ENCODE measurements around the gene SNRK.

The SNRK gene

DNA sequence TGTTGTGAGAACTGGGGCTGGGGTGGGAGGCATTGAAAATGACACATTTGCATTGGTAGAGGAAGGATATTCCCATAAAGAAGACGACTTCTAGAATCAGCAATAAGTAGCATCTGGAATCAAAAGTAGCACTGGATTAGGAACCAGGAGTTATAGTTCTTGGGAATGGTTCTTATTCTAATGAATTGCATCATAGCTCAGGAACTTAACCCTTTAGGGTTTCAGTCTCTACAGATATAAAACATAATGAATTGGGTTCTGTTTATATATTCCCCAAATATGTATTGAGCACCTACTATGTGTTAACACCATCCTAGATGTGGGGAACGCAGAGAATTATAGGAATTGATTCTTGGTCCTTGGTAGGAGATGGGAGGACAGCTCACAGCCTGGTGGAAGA is 16.3 kb upstream of the SNRK start:
- no peak for DNase-seq

DNA sequence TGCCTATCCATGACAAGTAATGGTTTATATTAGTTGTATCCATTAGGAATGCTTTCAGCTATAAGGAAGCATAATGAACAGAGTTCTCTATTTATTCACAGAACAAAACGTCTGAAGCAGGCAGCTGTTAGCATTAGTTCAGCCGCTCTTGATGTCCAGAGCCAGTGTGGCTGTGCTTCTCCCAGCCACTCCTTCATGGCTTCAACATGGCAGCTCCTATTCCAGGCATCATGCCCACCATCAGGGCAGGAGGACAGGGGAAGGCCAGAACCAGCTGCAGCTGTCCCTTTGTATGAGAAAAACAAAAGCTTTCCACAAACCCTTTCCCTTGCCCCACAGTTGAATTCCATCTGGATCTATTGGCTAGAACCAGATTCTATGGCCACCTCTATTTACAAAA is 12.9 kb upstream of the SNRK start:
- no peak for DNase-seq

DNA sequence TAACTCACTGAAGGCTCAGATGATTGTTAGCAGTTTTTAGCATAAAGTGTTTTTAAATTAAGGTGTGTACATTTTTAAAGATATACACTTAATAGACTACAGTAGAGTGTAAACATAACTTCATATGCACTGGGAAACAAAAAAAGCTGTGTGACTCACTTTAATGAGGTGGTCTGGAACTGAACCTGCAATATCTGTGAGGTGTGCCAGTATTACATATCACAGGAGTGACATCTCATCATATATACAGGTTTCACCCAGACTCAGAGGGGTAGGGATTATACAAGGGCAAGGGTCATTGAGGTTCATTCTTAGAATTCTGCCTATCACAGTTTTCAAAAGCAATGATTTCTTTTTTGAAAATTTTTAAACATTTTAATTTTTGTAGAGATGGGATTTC is 7.3 kb upstream of the SNRK start:
- no peak for DNase-seq

DNA sequence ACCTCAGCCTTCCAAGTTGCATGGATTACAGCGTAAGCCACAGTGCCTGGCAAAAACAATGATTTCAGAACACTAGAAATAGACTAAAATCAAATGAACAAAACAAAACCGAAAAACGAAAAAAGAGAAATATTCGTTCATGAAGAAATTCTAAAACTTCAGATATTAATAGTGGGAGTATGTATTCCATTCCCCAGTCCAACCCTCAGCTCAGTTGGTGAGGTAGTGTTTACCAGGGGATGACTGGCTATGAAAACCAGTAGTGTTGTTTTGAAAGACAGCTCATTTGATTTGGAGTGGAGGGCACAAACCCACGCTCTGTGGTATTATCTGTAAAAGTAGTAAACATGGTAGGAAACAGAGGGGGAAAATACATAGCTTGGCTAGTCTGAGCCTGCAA is 6.8 kb upstream of the SNRK start:
- DNase-seq: no peak

DNA sequence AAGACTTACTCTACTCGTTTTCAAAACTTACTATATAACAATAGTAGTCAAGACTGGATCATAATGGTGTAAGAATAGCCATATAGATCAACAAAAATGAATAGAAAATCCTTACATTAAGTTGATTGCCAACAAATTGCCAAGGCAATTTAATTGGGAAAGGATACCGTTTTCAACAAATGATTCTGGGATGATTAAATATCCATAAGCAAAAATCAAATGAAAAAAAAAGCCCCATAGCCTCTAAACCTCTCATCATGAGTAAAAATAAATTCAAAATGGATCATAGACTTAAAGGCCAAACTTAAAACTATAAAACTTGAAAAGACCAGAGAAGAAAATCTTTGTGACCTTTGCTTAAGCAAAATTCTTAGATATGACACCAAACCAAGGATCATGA is 5.3 kb upstream of the SNRK start:
- no peak for DNase-seq

DNA sequence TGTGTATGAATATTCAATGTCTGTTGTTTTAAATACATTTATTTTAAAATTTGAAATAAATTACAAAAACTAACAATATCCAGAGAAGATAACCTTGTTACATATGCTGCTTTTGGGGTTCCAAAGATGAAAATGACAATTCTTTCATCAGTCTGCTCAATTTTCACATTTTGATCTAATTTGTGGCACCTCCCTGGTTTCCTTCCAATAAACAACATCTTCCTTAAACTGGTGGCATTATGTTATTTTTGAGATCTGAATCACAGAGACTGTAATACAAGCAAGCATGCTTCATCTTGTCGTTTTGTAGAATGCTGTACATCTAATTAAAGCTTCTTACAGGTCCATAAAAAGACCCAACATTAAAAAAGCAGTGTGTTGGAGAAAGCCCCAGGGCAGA is 2.2 kb upstream of the SNRK start:
- no peak for DNase-seq

GRCh38 chr3:43285644-43286043 is 696 bp upstream of the SNRK start:
- no peak for DNase-seq

DNA sequence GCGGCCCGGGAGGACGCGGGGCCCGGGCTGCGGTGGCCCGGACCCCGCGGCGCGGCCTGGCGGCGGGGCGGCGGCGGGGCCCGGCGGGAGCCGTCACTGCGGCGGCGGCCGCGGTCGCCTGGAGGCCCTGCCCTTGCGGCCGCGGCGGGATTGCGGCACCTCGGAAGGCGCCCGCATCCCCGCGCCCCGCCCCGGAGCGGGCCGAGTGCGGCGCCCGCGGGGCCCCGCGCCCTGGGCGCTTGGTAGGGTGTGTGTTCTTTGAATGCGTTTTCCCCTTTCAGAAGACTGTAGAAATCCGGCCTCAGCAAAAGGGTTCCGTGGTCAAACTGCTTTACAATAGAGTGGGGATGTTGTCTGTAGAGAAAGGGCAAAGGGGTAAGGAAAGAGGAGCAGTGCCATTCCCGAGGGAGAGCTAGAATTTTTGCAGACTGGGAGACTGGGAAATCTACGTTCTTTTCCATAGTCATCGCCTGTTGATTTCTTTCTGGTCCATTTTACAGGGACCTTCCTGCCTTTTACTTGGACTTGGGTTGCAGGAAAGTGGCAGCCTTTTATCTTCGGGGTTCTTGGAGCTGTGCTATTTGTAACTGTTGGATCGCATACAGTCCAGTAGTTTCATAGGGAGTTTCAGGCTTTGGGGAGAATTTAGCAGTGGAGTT is 630 bp downstream of the SNRK start:
- no peak for DNase-seq

DNA sequence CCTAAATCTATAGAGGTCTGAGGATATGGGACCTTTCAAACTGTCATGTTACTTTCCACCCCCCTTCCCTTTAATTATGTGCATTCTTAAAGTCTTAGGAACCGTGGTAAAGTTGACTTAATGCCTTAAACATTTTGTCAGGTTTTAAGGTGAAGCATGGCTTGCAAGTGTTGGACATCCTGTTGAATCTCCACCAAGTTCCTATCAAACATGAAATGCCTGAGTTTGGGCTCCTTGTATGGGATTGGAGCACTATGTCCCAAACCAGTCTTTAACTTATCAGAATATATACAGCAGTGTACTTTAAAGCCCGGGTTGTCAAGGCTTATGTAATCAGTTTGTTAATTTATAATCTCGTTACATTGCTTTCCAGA is 1.1 kb downstream of the SNRK start:
- DNase-seq: no peak

- DNase-seq: peak; percentile 61 to 69
These were observed 2.0 kb downstream of the SNRK start for GRCh38 chr3:43288366-43288765.

- DNase-seq: no peak
These were observed 2.5 kb downstream of the SNRK start for GRCh38 chr3:43288850-43289249.

DNA sequence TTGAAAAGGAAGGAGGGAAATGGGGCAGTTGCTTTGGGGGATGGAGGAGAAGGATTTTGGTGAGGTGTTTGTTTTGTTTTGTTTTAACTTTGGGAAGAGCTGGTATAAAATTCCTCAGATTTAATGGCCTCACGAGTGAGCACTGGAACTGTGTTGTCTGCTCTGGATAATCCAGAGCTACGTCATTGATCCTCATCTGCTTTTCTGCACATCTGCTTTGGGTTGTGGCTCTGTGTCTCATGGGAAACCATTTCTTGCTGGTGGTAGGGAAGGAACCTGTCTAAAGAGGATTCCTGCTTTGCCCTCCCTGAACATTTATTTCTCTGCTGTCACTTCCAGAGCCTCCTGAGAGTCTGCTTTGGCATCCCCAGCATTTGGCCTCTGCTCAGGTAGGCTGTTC is 3.1 kb downstream of the SNRK start:
- DNase-seq: no peak

GRCh38 chr3:43289841-43290470 is 3.6 kb downstream of the SNRK start:
- DNase-seq: peak; percentile 43 to 65

GRCh38 chr3:43290956-43291355 is 4.6 kb downstream of the SNRK start:
- DNase-seq: no peak

- no peak for DNase-seq
These were observed 5.2 kb downstream of the SNRK start for GRCh38 chr3:43291546-43291945.

DNA sequence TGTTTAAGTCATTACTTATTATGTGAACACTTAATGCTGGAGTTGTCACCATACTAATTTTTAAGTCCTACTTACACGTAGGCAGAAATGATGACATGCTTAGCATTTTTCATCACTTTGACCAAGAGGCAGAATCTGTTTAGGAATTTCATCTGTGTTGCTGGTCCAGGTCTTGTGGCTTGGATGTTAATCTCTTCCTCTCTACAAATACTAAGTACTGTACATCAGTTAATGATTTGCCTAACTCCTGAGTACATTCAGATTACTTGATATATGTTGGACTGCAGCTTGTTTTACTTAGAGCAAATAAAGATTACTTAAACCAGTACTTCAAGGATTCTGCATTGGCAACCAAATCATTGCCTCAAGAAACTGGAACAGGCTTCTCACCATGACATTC is 8.6 kb downstream of the SNRK start:
- DNase-seq: no peak

GRCh38 chr3:43296565-43296964 is 10.2 kb downstream of the SNRK start:
- peak; percentile 96 to 99 for DNase-seq

GRCh38 chr3:43298292-43298691 is 12.0 kb downstream of the SNRK start:
- DNase-seq: no peak

GRCh38 chr3:43298761-43299160 is 12.4 kb downstream of the SNRK start:
- no peak for DNase-seq

GRCh38 chr3:43302116-43302880 is 16.0 kb downstream of the SNRK start:
- DNase-seq: no peak

- DNase-seq: no peak
These were observed 17.8 kb downstream of the SNRK start for GRCh38 chr3:43304126-43304525.

GRCh38 chr3:43307226-43307625 is 20.9 kb downstream of the SNRK start:
- no peak for DNase-seq

- DNase-seq: no peak
These were observed 21.3 kb downstream of the SNRK start for GRCh38 chr3:43307649-43308048.

Measured in AML-193 (cell line).